Fibroblast of skin of right biceps (primary cell): ENCODE results near the gene CDK5R2.

Experiments used
- DNase-seq: peaks from one replicate; pipeline ENCODE4 v3.0.0-alpha.2; 2013

CDK5R2 gene

GRCh38 chr2:218962859-218963492 lies 3.5 kb downstream of the CDK5R2 start:
- DNase-seq = peak; percentile 49

- DNase-seq = no peak
Measured at GRCh38 chr2:218963601-218964000, 4.1 kb downstream of the CDK5R2 start.

- peak; percentile 56 for DNase-seq
Measured at GRCh38 chr2:218964041-218964771, 4.7 kb downstream of the CDK5R2 start.

- no peak for DNase-seq
Measured at GRCh38 chr2:218970894-218971293, 11.4 kb downstream of the CDK5R2 start.

- DNase-seq = no peak
Measured at GRCh38 chr2:218975060-218975777, 15.8 kb downstream of the CDK5R2 start.

GRCh38 chr2:218979846-218980734 lies 20.6 kb downstream of the CDK5R2 start:
- peak; percentile 64 for DNase-seq

- no peak for DNase-seq
Measured at GRCh38 chr2:218980735-218981389, 21.4 kb downstream of the CDK5R2 start.

GRCh38 chr2:218981390-218981880 lies 22.0 kb downstream of the CDK5R2 start:
- DNase-seq = no peak

- no peak for DNase-seq
Measured at GRCh38 chr2:218981881-218982585, 22.6 kb downstream of the CDK5R2 start.

GRCh38 chr2:218982586-218983262 lies 23.3 kb downstream of the CDK5R2 start:
- no peak for DNase-seq

- no peak for DNase-seq
Measured at GRCh38 chr2:218983263-218983933, 23.9 kb downstream of the CDK5R2 start.

GRCh38 chr2:218983934-218984238 lies 24.4 kb downstream of the CDK5R2 start:
- no peak for DNase-seq

GRCh38 chr2:218984239-218985020 lies 25.0 kb downstream of the CDK5R2 start:
- no peak for DNase-seq

- DNase-seq = no peak
Measured at GRCh38 chr2:218985021-218985324, 25.5 kb downstream of the CDK5R2 start, which contains the start of gene FEV. TSS of gene FEV (minus strand) at chr2:218985184. CDS start at chr2:218985075, 109 bp downstream.

GRCh38 chr2:218985325-218986091 lies 26.0 kb downstream of the CDK5R2 start:
- DNase-seq = no peak

- no peak for DNase-seq
Measured at GRCh38 chr2:218986148-218986761, 26.8 kb downstream of the CDK5R2 start.

GRCh38 chr2:218988164-218988563 lies 28.7 kb downstream of the CDK5R2 start:
- DNase-seq = no peak

- DNase-seq = no peak
Measured at GRCh38 chr2:218988650-218989049, 29.2 kb downstream of the CDK5R2 start.
